PC-3 (cell line): ENCODE data around the gene ADARB2.

Source experiments
- CTCF ChIP-seq: fragments of 300-600 bp; sonication (generic); conservative IDR thresholded peaks from 2 replicates; pipeline ENCODE4 v1.5.1; 2017; ENCODE audit warnings: antibody characterized with exemption, low read depth, mild to moderate bottlenecking, low read length
- EZH2 ChIP-seq: fragments of 300-600 bp; sonication (generic); IDR thresholded peaks from one replicate; pipeline ENCODE4 v1.6.1; 2017; ENCODE audit warnings: antibody characterized with exemption, mild to moderate bottlenecking, low read length; ENCODE audit not compliant: unreplicated experiment

GRCh38 chr10:1715821-1716220 lies 21.5 kb downstream of the ADARB2 start:
- TF ChIP-seq CTCF: peak; percentile 27; the same call in 1 of the 2 replicates
- TF ChIP-seq EZH2: no peak
